B cell (primary cell): Measurements from ENCODE around the gene USP17L24. TPM values are rescaled to one million over a fixed set of nuclear protein-coding genes. Genes with fewer than 3 reads are reported as not detected.
"Not testable (repeated sequence)": the region's sequence is repeated elsewhere in the genome, so short reads cannot be mapped to it uniquely, and the experiment has no call there.

Experiments
- ATAC-seq: fragments of 200-7000 bp; cut with Tn5 transposase; one replicate; pipeline ENCODE4 v1.10.0; 2021; ENCODE audit warnings: low read depth, mild to moderate bottlenecking, moderate number of reproducible peaks, moderate library complexity
- CTCF ChIA-PET: fragments of 350-600 bp; sonication (Branson Sonifier 250); formaldehyde crosslinking; loops from one replicate; lab custom pipeline; 2021; ENCODE audit warnings: antibody characterized with exemption, inconsistent platforms; lab: Charles Lee
- POLR2A ChIA-PET: fragments of 350-600 bp; sonication (Branson Sonifier 250); formaldehyde crosslinking; loops from one replicate; lab custom pipeline; 2021; ENCODE audit warnings: antibody characterized with exemption; lab: Charles Lee
- DNase-seq: peaks from one replicate; pipeline ENCODE4 v3.0.0; 2013
- H2AFZ ChIP-seq: 2 replicates; pipeline ENCODE4 v1.6.1; 2012; ENCODE audit warnings: mild to moderate bottlenecking, low read depth, low read length; ENCODE audit not compliant: insufficient read depth, poor library complexity, severe bottlenecking
- H3K27ac ChIP-seq, 2 donors: 1 replicate in 1 of 2; 2 replicates in 1 of 2; pipeline ENCODE4 v1.5.1; 2012 to 2013; ENCODE audit warnings: low read length in 2 of 2, mild to moderate bottlenecking in 2 of 2, moderate library complexity in 1 of 2
- H3K27me3 ChIP-seq, 4 experiments: fragments of 200-600 bp in 1 of 4; sonication (generic) in 1 of 4; replicated peaks in 1 of 4; 1 replicate in 2 of 4; 2 replicates in 2 of 4; pipeline versions ENCODE4 v1.6.1 to v1.7.0; 2013 to 2016; ENCODE audit warnings: low read length in 3 of 4, mild to moderate bottlenecking in 2 of 4, mixed read lengths in 1 of 4, moderate library complexity in 1 of 4; ENCODE audit not compliant: insufficient read depth in 4 of 4, control insufficient read depth in 3 of 4; ENCODE audit errors: control extremely low read depth in 1 of 4
- H3K36me3 ChIP-seq, 2 experiments: replicated peaks in 1 of 2; 1 replicate in 1 of 2; 2 replicates in 1 of 2; pipeline versions ENCODE4 v1.6.1 to v1.7.1; 2013; ENCODE audit warnings: low read length in 1 of 2; ENCODE audit not compliant: insufficient read depth in 2 of 2, control insufficient read depth in 1 of 2; ENCODE audit errors: control extremely low read depth in 1 of 2, extremely low read depth in 1 of 2
- H3K4me1 ChIP-seq, 2 donors: fragments of 200-600 bp in 1 of 2; sonication (generic) in 1 of 2; 1 replicate in 1 of 2; 2 replicates in 1 of 2; pipeline versions ENCODE4 v1.5.1 to v1.6.1; 2013 to 2017; ENCODE audit warnings: low read length in 2 of 2; ENCODE audit not compliant: control insufficient read depth in 2 of 2, insufficient read depth in 2 of 2
- H3K4me2 ChIP-seq: replicated peaks from 2 replicates; pipeline ENCODE3; 2012; ENCODE audit warnings: mild to moderate bottlenecking, low read depth, low read length; ENCODE audit not compliant: poor library complexity, severe bottlenecking
- H3K4me3 ChIP-seq, 5 experiments: fragments of 200-600 bp in 1 of 5; sonication (generic) in 1 of 5; 1 replicate in 3 of 5; 2 replicates in 2 of 5; pipeline versions ENCODE4 v1.5.1 to v1.7.0; 2011 to 2016; ENCODE audit warnings: low read length in 4 of 5, mild to moderate bottlenecking in 4 of 5, low read depth in 2 of 5, control low read depth in 1 of 5, moderate library complexity in 1 of 5; ENCODE audit not compliant: insufficient read depth in 1 of 5; ENCODE audit errors: control extremely low read depth in 1 of 5, extremely low read depth in 1 of 5
- H3K79me2 ChIP-seq: fragments of 200-600 bp; sonication (generic); one replicate; pipeline ENCODE4 v1.6.0; 2016; ENCODE audit warnings: low read length; ENCODE audit not compliant: control insufficient read depth, insufficient read depth
- H3K9ac ChIP-seq: fragments of 200-600 bp; sonication (generic); 2 replicates; pipeline ENCODE4 v1.6.1; 2017; ENCODE audit warnings: mild to moderate bottlenecking, low read length, moderate library complexity
- H3K9me3 ChIP-seq, 3 donors: one replicate each; pipeline versions ENCODE4 v1.6.1 to v1.7.1; 2013; ENCODE audit warnings: low read length in 2 of 3; ENCODE audit not compliant: control insufficient read depth in 2 of 3, insufficient read depth in 1 of 3; ENCODE audit errors: control extremely low read depth in 1 of 3
- H4K20me1 ChIP-seq: 2 replicates; pipeline ENCODE4 v1.6.0; 2012; ENCODE audit warnings: mild to moderate bottlenecking, low read length; ENCODE audit not compliant: insufficient read depth, control insufficient read depth, poor library complexity, severe bottlenecking
- H3K27ac Mint-ChIP-seq: one replicate; pipeline ENCODE4 v1.8.0; 2021; ENCODE audit warnings: mixed read lengths
- H3K27me3 Mint-ChIP-seq: one replicate; pipeline ENCODE4 v1.8.0; 2021; ENCODE audit warnings: mixed read lengths
- H3K4me1 Mint-ChIP-seq: one replicate; pipeline ENCODE4 v1.8.0; 2021; ENCODE audit warnings: mixed read lengths
- H3K4me3 Mint-ChIP-seq: one replicate; pipeline ENCODE4 v1.8.0; 2021; ENCODE audit warnings: mixed read lengths
- H3K9me3 Mint-ChIP-seq: one replicate; pipeline ENCODE4 v1.8.0; 2022; ENCODE audit warnings: mixed read lengths; ENCODE audit not compliant: insufficient read depth
- WGBS: methylation state at CpG from one replicate; pipeline ENCODE4 v1.1.5; 2013; ENCODE audit warnings: missing lambda C conversion rate; ENCODE audit not compliant: insufficient coverage; 5-methylcytosine and 5-hydroxymethylcytosine counted together
- intact Hi-C: fragments of 100-400 bp; cut with micrococcal nuclease; formaldehyde crosslinking; loops from one replicate; pipeline ENCODE4 v1.10.0; 2022
- polyA minus RNA-seq: library from RNA; depleted of rRNA, polyadenylated mRNA; stranded (reverse); fragments of >200 nt; gene quantifications from 2 replicates; pipeline ENCODE4 v1.2.3, GENCODE V29; 2012
- polyA plus RNA-seq: library from polyadenylated mRNA; depleted of rRNA; stranded (reverse); fragments of >200 nt; gene quantifications from 2 replicates; pipeline ENCODE4 v1.2.3, GENCODE V29; 2012
- total RNA-seq, 2 donors: library from RNA; stranded (reverse); fragments of 120-200 nt in 1 of 2; gene quantifications; 1 replicate in 1 of 2; 2 replicates in 1 of 2; pipeline versions ENCODE4 v1.2.3 to v1.2.4, GENCODE V29; 2013 to 2022

Gene USP17L24, protein sequence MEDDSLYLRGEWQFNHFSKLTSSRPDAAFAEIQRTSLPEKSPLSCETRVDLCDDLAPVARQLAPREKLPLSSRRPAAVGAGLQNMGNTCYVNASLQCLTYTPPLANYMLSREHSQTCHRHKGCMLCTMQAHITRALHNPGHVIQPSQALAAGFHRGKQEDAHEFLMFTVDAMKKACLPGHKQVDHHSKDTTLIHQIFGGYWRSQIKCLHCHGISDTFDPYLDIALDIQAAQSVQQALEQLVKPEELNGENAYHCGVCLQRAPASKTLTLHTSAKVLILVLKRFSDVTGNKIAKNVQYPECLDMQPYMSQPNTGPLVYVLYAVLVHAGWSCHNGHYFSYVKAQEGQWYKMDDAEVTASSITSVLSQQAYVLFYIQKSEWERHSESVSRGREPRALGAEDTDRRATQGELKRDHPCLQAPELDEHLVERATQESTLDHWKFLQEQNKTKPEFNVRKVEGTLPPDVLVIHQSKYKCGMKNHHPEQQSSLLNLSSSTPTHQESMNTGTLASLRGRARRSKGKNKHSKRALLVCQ
- not detected in 2 replicates for total RNA-seq
- not detected for total RNA-seq (2013)
- polyA plus RNA-seq: not detected in 2 replicates
- polyA minus RNA-seq: not detected in 2 replicates

DNA sequence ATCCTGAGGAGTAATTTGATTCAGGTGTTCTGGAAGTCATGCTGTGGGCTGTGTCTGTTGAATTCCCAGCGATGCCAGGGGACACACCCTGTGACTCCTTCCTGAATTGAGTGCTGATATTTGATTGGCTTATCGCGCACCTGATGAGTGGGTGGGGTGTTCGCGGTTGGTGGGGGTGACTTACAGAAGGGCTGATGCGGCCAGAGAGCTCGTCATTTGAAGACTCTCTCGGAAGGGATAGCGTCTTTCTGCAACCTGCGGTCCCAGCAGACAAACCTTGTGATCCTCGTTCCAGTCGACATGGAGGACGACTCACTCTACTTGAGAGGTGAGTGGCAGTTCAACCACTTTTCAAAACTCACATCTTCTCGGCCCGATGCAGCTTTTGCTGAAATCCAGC, at the start of gene USP17L24:
Gene USP17L24 (plus strand): TSS at position 301 of the 400 bp plus-strand sequence. CDS start 0 bp downstream, at position 301.
- POLR2A ChIA-PET, H3K4me1 Mint-ChIP-seq, H3K4me1 ChIP-seq, H3K4me3 ChIP-seq, H3K4me3 Mint-ChIP-seq, CTCF ChIA-PET, H3K36me3 ChIP-seq, DNase-seq, ATAC-seq, H3K9ac ChIP-seq, H4K20me1 ChIP-seq, H3K27ac Mint-ChIP-seq, intact Hi-C loops, H2AFZ ChIP-seq, H3K27ac ChIP-seq, H3K4me2 ChIP-seq, H3K79me2 ChIP-seq, H3K9me3 ChIP-seq, H3K27me3 ChIP-seq, H3K27me3 Mint-ChIP-seq, H3K9me3 Mint-ChIP-seq: not testable (repeated sequence)
- no CpG with 5 or more reads among the region's 15 CpGs for WGBS

GRCh38 chr4:9324191-9324590, 774 bp upstream of the USP17L24 start:
- POLR2A ChIA-PET, H3K27ac Mint-ChIP-seq, H3K36me3 ChIP-seq, CTCF ChIA-PET, H3K9ac ChIP-seq, H3K27ac ChIP-seq, H3K4me2 ChIP-seq, H3K4me3 Mint-ChIP-seq, H2AFZ ChIP-seq, H4K20me1 ChIP-seq, H3K4me1 ChIP-seq, H3K79me2 ChIP-seq, H3K9me3 Mint-ChIP-seq, ATAC-seq, intact Hi-C loops, H3K27me3 ChIP-seq, DNase-seq, H3K9me3 ChIP-seq, H3K27me3 Mint-ChIP-seq, H3K4me1 Mint-ChIP-seq, H3K4me3 ChIP-seq: not testable (repeated sequence)
- no CpG with 5 or more reads among the region's 13 CpGs for WGBS

- H3K79me2 ChIP-seq, H3K4me3 Mint-ChIP-seq, H3K36me3 ChIP-seq, intact Hi-C loops, H3K27me3 ChIP-seq, H3K9me3 ChIP-seq, H3K4me2 ChIP-seq, H3K4me1 Mint-ChIP-seq, H2AFZ ChIP-seq, H3K4me3 ChIP-seq, H4K20me1 ChIP-seq, H3K9ac ChIP-seq, POLR2A ChIA-PET, H3K9me3 Mint-ChIP-seq, H3K27ac ChIP-seq, ATAC-seq, CTCF ChIA-PET, H3K27ac Mint-ChIP-seq, H3K27me3 Mint-ChIP-seq, H3K4me1 ChIP-seq, DNase-seq: not testable (repeated sequence)
- WGBS: no CpG with 5 or more reads among the region's 15 CpGs
Measured at GRCh38 chr4:9329611-9330010, 4.6 kb downstream of the USP17L24 start, which contains the start of gene USP17L25. USP17L25 (plus strand) TSS chr4:9329911; CDS start chr4:9329911, 0 bp downstream.

DNA sequence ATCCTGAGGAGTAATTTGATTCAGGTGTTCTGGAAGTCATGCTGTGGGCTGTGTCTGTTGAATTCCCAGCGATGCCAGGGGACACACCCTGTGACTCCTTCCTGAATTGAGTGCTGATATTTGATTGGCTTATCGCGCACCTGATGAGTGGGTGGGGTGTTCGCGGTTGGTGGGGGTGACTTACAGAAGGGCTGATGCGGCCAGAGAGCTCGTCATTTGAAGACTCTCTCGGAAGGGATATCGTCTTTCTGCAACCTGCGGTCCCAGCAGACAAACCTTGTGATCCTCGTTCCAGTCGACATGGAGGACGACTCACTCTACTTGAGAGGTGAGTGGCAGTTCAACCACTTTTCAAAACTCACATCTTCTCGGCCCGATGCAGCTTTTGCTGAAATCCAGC, 9.4 kb downstream of the USP17L24 start, which contains the start of gene USP17L26:
Gene USP17L26 (plus strand): TSS at position 301 of the 400 bp plus-strand sequence. CDS start 0 bp downstream, at position 301.
- H3K4me2 ChIP-seq, H3K36me3 ChIP-seq: not testable (repeated sequence)

More for the DNA sequence above, 9.4 kb downstream of the USP17L24 start, which contains the start of gene USP17L26:
- H3K9me3 Mint-ChIP-seq, H3K4me3 Mint-ChIP-seq, POLR2A ChIA-PET, H3K4me1 Mint-ChIP-seq, H3K27me3 ChIP-seq, H4K20me1 ChIP-seq, H3K4me1 ChIP-seq, H2AFZ ChIP-seq, DNase-seq, H3K27ac ChIP-seq, ATAC-seq, intact Hi-C loops, H3K9ac ChIP-seq, H3K27ac Mint-ChIP-seq, H3K79me2 ChIP-seq, CTCF ChIA-PET, H3K4me3 ChIP-seq, H3K27me3 Mint-ChIP-seq, H3K9me3 ChIP-seq: not testable (repeated sequence)
- WGBS: no CpG with 5 or more reads among the region's 15 CpGs
